ENCODE measurements around the gene MAN1C1.

MAN1C1 gene

GRCh38 chr1:25746299-25747045, 129.9 kb downstream of the MAN1C1 start:
- DNase-seq, result no peak

GRCh38 chr1:25747046-25747719, 130.6 kb downstream of the MAN1C1 start:
- DNase-seq, result no peak

- DNase-seq, result no peak
These were observed 132.1 kb downstream of the MAN1C1 start for GRCh38 chr1:25748531-25749205.

GRCh38 chr1:25750923-25751605, 134.5 kb downstream of the MAN1C1 start:
- no peak for DNase-seq

GRCh38 chr1:25754470-25755181, 138.0 kb downstream of the MAN1C1 start:
- DNase-seq, result no peak

GRCh38 chr1:25755475-25756125, 139.0 kb downstream of the MAN1C1 start:
- DNase-seq, result no peak

- DNase-seq, result no peak
These were observed 139.6 kb downstream of the MAN1C1 start for GRCh38 chr1:25756215-25756614.

- DNase-seq, result no peak
These were observed 140.7 kb downstream of the MAN1C1 start for GRCh38 chr1:25757151-25757845.

GRCh38 chr1:25757846-25758185, 141.2 kb downstream of the MAN1C1 start:
- DNase-seq, result no peak

GRCh38 chr1:25758466-25759070, 142.0 kb downstream of the MAN1C1 start:
- no peak for DNase-seq

- no peak for DNase-seq
These were observed 143.6 kb downstream of the MAN1C1 start for GRCh38 chr1:25760122-25760719.

- no peak for DNase-seq
These were observed 144.3 kb downstream of the MAN1C1 start for GRCh38 chr1:25760871-25761270.

- DNase-seq, result no peak
These were observed 146.9 kb downstream of the MAN1C1 start for GRCh38 chr1:25763493-25763892.

GRCh38 chr1:25765136-25765922, 148.7 kb downstream of the MAN1C1 start:
- no peak for DNase-seq

GRCh38 chr1:25765923-25766589, 149.5 kb downstream of the MAN1C1 start:
- DNase-seq, result no peak

- DNase-seq, result no peak
These were observed 150.3 kb downstream of the MAN1C1 start for GRCh38 chr1:25766721-25767436.

- no peak for DNase-seq
These were observed 150.8 kb downstream of the MAN1C1 start for GRCh38 chr1:25767437-25767770.

- no peak for DNase-seq
These were observed 152.4 kb downstream of the MAN1C1 start for GRCh38 chr1:25768999-25769398.

Measured in NK-92 treated with Interleukin-12 subunit alpha and Interleukin-12 subunit beta, amount 100 ng/mL, for 24 hours (cell line).